Mesendoderm (in vitro differentiated cells): ENCODE measurements around the gene CHST11.
A peak's percentile ranks its signal among the peaks of the same experiment; 100 is the strongest.
"Not testable (repeated sequence)": the region's sequence is repeated elsewhere in the genome, so short reads cannot be mapped to it uniquely, and the experiment has no call there.

ENCODE experiments used
- DNase-seq: peaks from one replicate; pipeline ENCODE4 v3.0.0; 2013
- H2AK5ac ChIP-seq: 2 replicates; pipeline ENCODE4 v1.6.1; 2013; ENCODE audit warnings: low read length, inconsistent platforms
- H2BK120ac ChIP-seq: 2 replicates; pipeline ENCODE4 v1.6.1; 2013; ENCODE audit warnings: low read depth, mild to moderate bottlenecking, low read length, moderate library complexity, mixed read lengths
- H2BK15ac ChIP-seq: replicated peaks from 2 replicates; pipeline ENCODE4 v1.6.1; 2013; ENCODE audit warnings: low read depth, mild to moderate bottlenecking, moderate library complexity
- H2BK5ac ChIP-seq: 2 replicates; pipeline ENCODE4 v1.6.1; 2013; ENCODE audit warnings: low read length, inconsistent platforms
- H3K18ac ChIP-seq: 2 replicates; pipeline ENCODE4 v1.6.1; 2013; ENCODE audit warnings: mild to moderate bottlenecking, low read length, mixed read lengths
- H3K23ac ChIP-seq: one replicate; pipeline ENCODE4 v1.6.1; 2013; ENCODE audit warnings: low read length
- H3K27ac ChIP-seq: 2 replicates; pipeline ENCODE4 v1.5.1; 2013; ENCODE audit warnings: low read depth, mild to moderate bottlenecking, inconsistent platforms, low read length, moderate library complexity
- H3K27me3 ChIP-seq: 2 replicates; pipeline ENCODE4 v1.6.1; 2013; ENCODE audit warnings: low read length, control low read depth, mild to moderate bottlenecking, inconsistent platforms; ENCODE audit not compliant: insufficient read depth, poor library complexity
- H3K36me3 ChIP-seq: 2 replicates; pipeline ENCODE4 v1.6.1; 2013; ENCODE audit warnings: low read length, inconsistent platforms; ENCODE audit not compliant: control insufficient read depth, insufficient read depth
- H3K4ac ChIP-seq: one replicate; pipeline ENCODE4 v1.6.1; 2013; ENCODE audit warnings: low read depth, mild to moderate bottlenecking, low read length, moderate library complexity
- H3K4me1 ChIP-seq: 2 replicates; pipeline ENCODE4 v1.6.1; 2013; ENCODE audit warnings: low read depth, low read length, inconsistent platforms; ENCODE audit not compliant: control insufficient read depth
- H3K4me2 ChIP-seq: 2 replicates; pipeline ENCODE4 v1.6.1; 2013; ENCODE audit warnings: low read length
- H3K4me3 ChIP-seq: 2 replicates; pipeline ENCODE4 v1.5.1; 2013; ENCODE audit warnings: mild to moderate bottlenecking, low read length
- H3K56ac ChIP-seq: one replicate; pipeline ENCODE4 v1.6.1; 2013; ENCODE audit warnings: low read length
- H3K79me1 ChIP-seq: 2 replicates; pipeline ENCODE4 v1.6.1; 2013; ENCODE audit warnings: low read length, inconsistent platforms
- H3K79me2 ChIP-seq: 2 replicates; pipeline ENCODE4 v1.6.1; 2013; ENCODE audit warnings: mild to moderate bottlenecking, low read length; ENCODE audit not compliant: control insufficient read depth, insufficient read depth
- H3K9ac ChIP-seq: 2 replicates; pipeline ENCODE4 v1.6.1; 2013; ENCODE audit warnings: low read length, inconsistent platforms
- H4K5ac ChIP-seq: one replicate; pipeline ENCODE4 v1.6.1; 2013; ENCODE audit warnings: low read length
- H4K8ac ChIP-seq: one replicate; pipeline ENCODE4 v1.6.1; 2013; ENCODE audit warnings: low read depth, mild to moderate bottlenecking, control low read depth, low read length, moderate library complexity
- WGBS: extraction: QIAGEN DNeasy Blood & Tissue Kit; methylation state at CpG from one replicate; pipeline ENCODE4 v1.1.7; 2013; ENCODE audit warnings: low lambda C conversion rate, missing lambda C conversion rate; ENCODE audit not compliant: insufficient coverage; ENCODE audit errors: extremely low coverage; 5-methylcytosine and 5-hydroxymethylcytosine counted together

The CHST11 gene

GRCh38 chr12:104570174-104570907, 113.6 kb downstream of the CHST11 start:
- no peak overlapping the region for H2BK5ac ChIP-seq
- H3K23ac ChIP-seq, result no peak overlapping the region
- H3K4me3 ChIP-seq, result no peak overlapping the region
- no CpG with 5 or more reads among the region's 12 CpGs for WGBS
- no peak overlapping the region for H3K4me2 ChIP-seq
- no peak overlapping the region for H2AK5ac ChIP-seq
- H3K27ac ChIP-seq, result no peak overlapping the region
- no peaks in the 10 kb centered on the region for H3K79me1 ChIP-seq
- no peak overlapping the region for H3K56ac ChIP-seq
- no peak overlapping the region for H2BK120ac ChIP-seq
- no peaks in the 10 kb centered on the region for H3K27me3 ChIP-seq
- no peaks in the 10 kb centered on the region for H3K4me1 ChIP-seq
- no peaks in the 10 kb centered on the region for H3K79me2 ChIP-seq
- H4K5ac ChIP-seq, result no peak overlapping the region
- H3K4ac ChIP-seq, result no peak overlapping the region
- DNase-seq, result no peak
- no peak overlapping the region for H3K9ac ChIP-seq
- H4K8ac ChIP-seq, result no peak overlapping the region
- no peak overlapping the region for H2BK15ac ChIP-seq
- no peaks in the 10 kb centered on the region for H3K36me3 ChIP-seq
- H3K18ac ChIP-seq, result no peak overlapping the region

DNA sequence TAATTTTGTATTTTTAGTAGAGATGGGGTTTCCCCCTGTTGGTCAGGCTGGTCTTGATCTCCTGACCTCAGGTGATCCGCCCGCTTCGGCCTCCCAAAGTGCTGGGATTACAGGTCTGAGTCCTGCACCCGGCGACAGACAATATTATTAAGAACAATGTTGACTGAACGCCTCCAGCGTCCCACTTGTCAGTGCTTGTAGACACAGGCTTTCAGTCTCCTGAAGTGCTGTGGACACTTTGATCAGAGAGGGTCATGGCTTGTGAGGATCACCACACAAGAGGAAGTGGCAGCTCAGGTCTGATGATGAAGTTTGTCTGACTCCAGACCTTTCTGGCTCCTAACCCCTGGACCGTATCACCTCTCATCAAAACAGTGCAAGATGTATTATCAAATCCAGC, 114.6 kb downstream of the CHST11 start:
- Histone ChIP-seq H3K79me2 (no peaks in the 10 kb centered on the region), H3K4me3 (no peak overlapping the region), H3K36me3 (no peaks in the 10 kb centered on the region), H3K9ac (no peak overlapping the region), H2BK5ac (no peak overlapping the region), H3K27me3 (no peaks in the 10 kb centered on the region), H4K5ac (no peak overlapping the region), H3K27ac (no peak overlapping the region), H2BK120ac (no peak overlapping the region), H3K4me2 (no peak overlapping the region), H3K23ac (no peak overlapping the region), H3K18ac (no peak overlapping the region), H2BK15ac (no peak overlapping the region), H3K4me1 (no peaks in the 10 kb centered on the region), H3K79me1 (no peaks in the 10 kb centered on the region), H3K4ac (no peak overlapping the region), H3K56ac (peak overlapping the region; percentile 2), H2AK5ac (no peak overlapping the region), H4K8ac (no peak overlapping the region)
- DNase-seq, result no peak
- no CpG with 5 or more reads among the region's 8 CpGs for WGBS

DNA sequence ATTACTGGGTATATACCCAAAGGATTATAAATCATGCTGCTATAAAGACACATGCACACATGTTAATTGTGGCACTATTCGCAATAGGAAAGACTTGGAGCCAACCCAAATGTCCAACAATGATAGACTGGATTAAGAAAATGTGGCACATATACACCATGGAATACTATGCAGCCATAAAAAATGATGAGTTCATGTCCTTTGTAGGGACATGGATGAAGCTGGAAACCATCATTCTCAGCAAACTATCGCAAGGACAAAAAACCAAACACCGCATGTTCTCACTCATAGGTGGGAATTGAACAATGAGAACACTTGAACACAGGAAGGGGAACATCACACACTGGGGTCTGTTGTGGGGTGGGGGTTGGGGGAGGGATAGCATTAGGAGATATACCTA, 117.6 kb downstream of the CHST11 start:
- H3K9ac ChIP-seq, H2AK5ac ChIP-seq, H3K27ac ChIP-seq, H2BK5ac ChIP-seq, H2BK15ac ChIP-seq, H3K56ac ChIP-seq, H4K8ac ChIP-seq, H2BK120ac ChIP-seq, H3K18ac ChIP-seq, H3K79me1 ChIP-seq, H3K4ac ChIP-seq, H3K79me2 ChIP-seq, H3K23ac ChIP-seq, DNase-seq, H3K4me3 ChIP-seq, H4K5ac ChIP-seq, H3K27me3 ChIP-seq, H3K36me3 ChIP-seq, H3K4me2 ChIP-seq: not testable (repeated sequence)
- H3K4me1 ChIP-seq, result peaks cover 16% of the 10 kb centered on the region
- whole genome bisulfite sequencing, result no CpG with 5 or more reads among the region's 3 CpGs

DNA sequence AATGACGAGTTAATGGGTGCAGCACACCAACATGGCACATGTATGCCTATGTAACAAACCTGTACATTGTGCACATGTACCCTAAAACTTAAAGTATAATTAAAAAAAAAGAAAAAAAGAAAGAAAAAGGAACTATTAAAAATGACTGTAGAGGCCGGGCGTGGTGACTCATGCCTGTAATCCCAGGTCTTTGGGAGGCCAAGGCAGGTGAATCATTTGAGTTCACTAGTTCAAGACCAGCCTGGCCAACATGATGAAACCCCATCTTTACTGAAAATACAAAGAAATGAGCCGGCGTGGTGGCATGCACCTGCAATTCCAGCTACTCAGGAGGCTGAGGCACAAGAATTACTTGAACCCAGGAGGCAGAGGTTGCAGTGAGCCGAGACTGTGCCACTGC, 118.0 kb downstream of the CHST11 start:
- H3K79me1 ChIP-seq, H3K4me2 ChIP-seq, H3K9ac ChIP-seq, H2BK15ac ChIP-seq, H3K27ac ChIP-seq, H4K5ac ChIP-seq, H2BK5ac ChIP-seq, DNase-seq, H3K18ac ChIP-seq, H3K36me3 ChIP-seq, H3K56ac ChIP-seq, H2AK5ac ChIP-seq, H3K4me3 ChIP-seq, H3K23ac ChIP-seq, H3K27me3 ChIP-seq, H3K79me2 ChIP-seq, H3K4ac ChIP-seq, H2BK120ac ChIP-seq, H4K8ac ChIP-seq: not testable (repeated sequence)
- peaks cover 20% of the 10 kb centered on the region for H3K4me1 ChIP-seq
- WGBS, result no CpG with 5 or more reads among the region's 6 CpGs

GRCh38 chr12:104575442-104576186, 118.9 kb downstream of the CHST11 start:
- Histone ChIP-seq H2BK5ac (no peak overlapping the region), H2BK120ac (no peak overlapping the region), H3K18ac (no peak overlapping the region), H3K9ac (no peak overlapping the region), H3K4me3 (no peak overlapping the region), H3K27ac (no peak overlapping the region), H3K4ac (no peak overlapping the region), H4K8ac (no peak overlapping the region), H3K4me2 (no peak overlapping the region), H3K79me1 (no peaks in the 10 kb centered on the region), H2BK15ac (no peak overlapping the region), H3K23ac (no peak overlapping the region), H3K4me1 (peaks cover 22% of the 10 kb centered on the region), H2AK5ac (no peak overlapping the region), H3K36me3 (no peaks in the 10 kb centered on the region), H3K56ac (no peak overlapping the region), H3K27me3 (no peaks in the 10 kb centered on the region), H3K79me2 (no peaks in the 10 kb centered on the region), H4K5ac (no peak overlapping the region)
- no CpG with 5 or more reads among the region's 12 CpGs for WGBS
- no peak for DNase-seq
